MM.1S (cell line): ENCODE data around the gene PHF24.

Experiments
- DNase-seq: peaks from one replicate; pipeline ENCODE4 v3.0.0-alpha.2; 2015
- H2AFZ ChIP-seq: fragments of 300-600 bp; sonication (generic); 2 replicates; pipeline ENCODE4 v1.6.0; 2016; ENCODE audit warnings: antibody characterized with exemption, low read length
- H3F3A ChIP-seq: fragments of 300-600 bp; sonication (generic); 2 replicates; pipeline ENCODE4 v1.6.1; 2016; ENCODE audit warnings: mild to moderate bottlenecking, antibody characterized with exemption, low read length, moderate library complexity, mixed read lengths; ENCODE audit not compliant: insufficient read depth
- H3K27ac ChIP-seq: fragments of 300-600 bp; sonication (generic); 2 replicates; pipeline ENCODE4 v1.5.1; 2016; ENCODE audit warnings: mild to moderate bottlenecking, low read length
- H3K27me3 ChIP-seq: fragments of 300-600 bp; sonication (generic); replicated peaks from 2 replicates; pipeline ENCODE4 v1.6.0; 2016; ENCODE audit warnings: low read length; ENCODE audit not compliant: insufficient read depth
- H3K36me3 ChIP-seq: fragments of 300-600 bp; sonication (generic); replicated peaks from 2 replicates; pipeline ENCODE4 v1.6.1; 2016; ENCODE audit warnings: mild to moderate bottlenecking, low read length, mixed read lengths; ENCODE audit not compliant: insufficient read depth
- H3K4me1 ChIP-seq: fragments of 300-600 bp; sonication (generic); 2 replicates; pipeline ENCODE4 v1.6.1; 2016; ENCODE audit warnings: low read length, mixed read lengths
- H3K4me2 ChIP-seq: fragments of 300-600 bp; sonication (generic); 2 replicates; pipeline ENCODE4 v1.6.0; 2016; ENCODE audit warnings: low read depth, low read length
- H3K4me3 ChIP-seq: fragments of 300-600 bp; sonication (generic); 2 replicates; pipeline ENCODE4 v1.5.1; 2016; ENCODE audit warnings: low read length, mixed read lengths
- H3K79me2 ChIP-seq: fragments of 300-600 bp; sonication (generic); 2 replicates; pipeline ENCODE4 v1.6.1; 2016; ENCODE audit warnings: mixed run types, low read length, mixed read lengths
- H3K9ac ChIP-seq: fragments of 300-600 bp; sonication (generic); 2 replicates; pipeline ENCODE4 v1.6.1; 2016; ENCODE audit warnings: low read length, mixed read lengths
- H3K9me2 ChIP-seq: fragments of 300-600 bp; sonication (generic); replicated peaks from 2 replicates; pipeline ENCODE4 v1.6.1; 2016; ENCODE audit warnings: mild to moderate bottlenecking, low read length, mixed read lengths; ENCODE audit not compliant: insufficient read depth
- H3K9me3 ChIP-seq: fragments of 300-600 bp; sonication (generic); replicated peaks from 2 replicates; pipeline ENCODE4 v1.6.1; 2016; ENCODE audit warnings: mild to moderate bottlenecking, low read length, mixed read lengths; ENCODE audit not compliant: insufficient read depth
- H4K20me1 ChIP-seq: fragments of 300-600 bp; sonication (generic); 2 replicates; pipeline ENCODE4 v1.6.1; 2016; ENCODE audit warnings: mild to moderate bottlenecking, low read length, moderate library complexity, mixed read lengths; ENCODE audit not compliant: insufficient read depth
- EZH2 ChIP-seq: fragments of 300-600 bp; sonication (generic); optimal IDR thresholded peaks from 2 replicates; pipeline ENCODE3; 2017; ENCODE audit warnings: low read depth, mild to moderate bottlenecking, antibody characterized with exemption, low read length, mixed read lengths
- EZH2phosphoT487 ChIP-seq: fragments of 300-600 bp; sonication (generic); IDR thresholded peaks from 2 replicates; pipeline ENCODE4 v1.6.1; 2018; ENCODE audit warnings: antibody characterized with exemption, low read length
- TF ChIP-seq, protein P1 (sequence below): fragments of 300-600 bp; sonication (generic); IDR thresholded peaks from 2 replicates; pipeline ENCODE4 v1.5.1; 2016; ENCODE audit warnings: antibody characterized with exemption, low read length, mixed read lengths

PHF24 gene

DNA sequence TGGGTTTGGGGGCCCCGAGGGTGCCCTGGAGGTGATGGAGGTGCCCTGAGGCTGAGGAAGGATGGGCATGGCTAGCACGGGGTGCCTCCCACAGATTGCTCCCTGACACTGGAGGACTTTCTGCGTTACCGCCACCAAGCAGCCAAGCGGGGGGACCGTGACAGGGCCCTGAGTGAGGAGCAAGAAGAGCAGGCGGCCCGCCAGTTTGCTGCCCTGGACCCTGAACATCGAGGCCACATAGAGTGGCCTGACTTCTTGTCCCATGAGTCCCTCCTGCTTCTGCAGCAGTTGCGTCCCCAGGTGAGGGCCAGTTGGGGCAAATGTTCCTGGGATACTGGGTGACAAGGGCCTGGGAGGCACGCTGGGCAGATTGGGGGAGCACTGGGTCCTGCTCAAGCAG lies 18.4 kb downstream of the PHF24 start:
- TF ChIP-seq EZH2: no peak
- no peak for TF ChIP-seq EZH2phosphoT487
- TF ChIP-seq, protein P1, sequence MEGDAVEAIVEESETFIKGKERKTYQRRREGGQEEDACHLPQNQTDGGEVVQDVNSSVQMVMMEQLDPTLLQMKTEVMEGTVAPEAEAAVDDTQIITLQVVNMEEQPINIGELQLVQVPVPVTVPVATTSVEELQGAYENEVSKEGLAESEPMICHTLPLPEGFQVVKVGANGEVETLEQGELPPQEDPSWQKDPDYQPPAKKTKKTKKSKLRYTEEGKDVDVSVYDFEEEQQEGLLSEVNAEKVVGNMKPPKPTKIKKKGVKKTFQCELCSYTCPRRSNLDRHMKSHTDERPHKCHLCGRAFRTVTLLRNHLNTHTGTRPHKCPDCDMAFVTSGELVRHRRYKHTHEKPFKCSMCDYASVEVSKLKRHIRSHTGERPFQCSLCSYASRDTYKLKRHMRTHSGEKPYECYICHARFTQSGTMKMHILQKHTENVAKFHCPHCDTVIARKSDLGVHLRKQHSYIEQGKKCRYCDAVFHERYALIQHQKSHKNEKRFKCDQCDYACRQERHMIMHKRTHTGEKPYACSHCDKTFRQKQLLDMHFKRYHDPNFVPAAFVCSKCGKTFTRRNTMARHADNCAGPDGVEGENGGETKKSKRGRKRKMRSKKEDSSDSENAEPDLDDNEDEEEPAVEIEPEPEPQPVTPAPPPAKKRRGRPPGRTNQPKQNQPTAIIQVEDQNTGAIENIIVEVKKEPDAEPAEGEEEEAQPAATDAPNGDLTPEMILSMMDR: no peak
- Histone ChIP-seq H3K4me1 (no peaks in the 10 kb centered on the region), H2AFZ (no peak overlapping the region)

DNA sequence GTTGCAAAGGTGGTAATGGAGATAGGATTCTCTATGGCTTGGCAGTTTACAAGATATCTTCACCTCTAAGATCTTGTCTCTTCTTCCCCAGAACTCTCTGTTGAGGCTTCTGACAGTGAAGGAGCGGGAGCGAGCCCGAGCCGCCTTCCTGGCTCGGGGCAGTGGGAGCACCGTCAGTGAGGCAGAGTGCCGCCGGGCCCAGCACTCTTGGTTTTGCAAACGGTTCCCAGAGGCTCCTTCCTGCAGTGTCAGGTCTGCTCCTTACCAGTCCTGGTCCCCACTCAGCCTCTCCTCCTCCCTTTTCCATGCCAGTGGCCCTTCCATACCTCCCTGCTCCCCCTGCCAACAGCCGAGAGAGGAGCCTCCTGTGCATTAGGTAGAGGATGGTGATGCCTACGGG lies 18.9 kb downstream of the PHF24 start:
- Histone ChIP-seq H3K27me3 (no peaks in the 10 kb centered on the region), H3K79me2 (no peaks in the 10 kb centered on the region), H3K9me3 (no peaks in the 10 kb centered on the region), H2AFZ (no peak overlapping the region), H3K4me2 (no peak overlapping the region), H3K36me3 (no peaks in the 10 kb centered on the region), H3K9me2 (no peaks in the 10 kb centered on the region), H4K20me1 (no peaks in the 10 kb centered on the region), H3F3A (no peaks in the 10 kb centered on the region), H3K4me1 (no peaks in the 10 kb centered on the region), H3K27ac (no peak overlapping the region), H3K9ac (no peak overlapping the region), H3K4me3 (no peak overlapping the region)
- DNase-seq: no peak
- no peak for TF ChIP-seq EZH2phosphoT487

More for the DNA sequence above, 18.4 kb downstream of the PHF24 start:
- Histone ChIP-seq H3K79me2 (no peaks in the 10 kb centered on the region), H3K9me2 (no peaks in the 10 kb centered on the region), H4K20me1 (no peaks in the 10 kb centered on the region), H3K9ac (no peak overlapping the region), H3K27me3 (no peaks in the 10 kb centered on the region), H3K9me3 (no peaks in the 10 kb centered on the region), H3K4me2 (no peak overlapping the region), H3K36me3 (no peaks in the 10 kb centered on the region), H3K27ac (no peak overlapping the region), H3K4me3 (no peak overlapping the region), H3F3A (no peaks in the 10 kb centered on the region)
- no peak for DNase-seq

DNA sequence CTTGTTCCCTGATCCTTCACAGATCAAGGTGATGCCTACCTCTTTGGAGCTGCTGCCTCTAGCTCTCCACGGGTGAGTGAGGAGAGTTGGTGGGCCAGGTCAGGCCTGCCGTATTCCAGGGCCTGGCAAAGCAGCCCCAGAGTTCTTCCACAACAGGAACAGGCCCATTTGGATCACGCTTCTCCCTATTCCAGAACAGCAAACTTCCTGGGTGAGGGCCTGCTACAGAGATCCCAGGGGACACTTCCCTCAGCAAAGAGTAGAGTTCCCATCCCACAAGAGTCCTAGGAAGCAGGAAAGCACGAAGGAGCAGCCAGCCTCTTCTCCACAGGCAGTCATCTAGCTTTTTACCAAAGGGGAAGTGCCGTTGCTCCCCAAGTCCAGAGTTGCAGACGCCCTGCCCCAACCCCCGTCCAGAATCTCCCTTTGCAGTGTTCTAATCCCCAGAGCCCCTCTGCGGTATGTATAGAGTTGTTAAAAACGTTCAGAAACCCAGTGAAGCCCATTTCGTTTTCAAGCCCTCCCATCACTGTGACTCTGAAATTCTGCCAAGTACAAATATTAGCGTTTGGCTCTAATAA lies 22.2 kb downstream of the PHF24 start:
- Histone ChIP-seq H3F3A (no peaks in the 10 kb centered on the region), H3K27ac (no peak overlapping the region), H3K27me3 (no peaks in the 10 kb centered on the region), H3K4me2 (no peak overlapping the region), H3K9ac (no peak overlapping the region), H3K79me2 (no peaks in the 10 kb centered on the region), H3K9me2 (no peaks in the 10 kb centered on the region), H3K36me3 (no peaks in the 10 kb centered on the region), H2AFZ (no peak overlapping the region), H3K4me1 (peaks cover 5% of the 10 kb centered on the region; the same call in 1 of the 2 replicates), H3K4me3 (no peak overlapping the region), H3K9me3 (no peaks in the 10 kb centered on the region), H4K20me1 (no peaks in the 10 kb centered on the region)
- TF ChIP-seq, protein P1: no peak
- no peak for TF ChIP-seq EZH2phosphoT487
- no peak for TF ChIP-seq EZH2
- no peak for DNase-seq

DNA sequence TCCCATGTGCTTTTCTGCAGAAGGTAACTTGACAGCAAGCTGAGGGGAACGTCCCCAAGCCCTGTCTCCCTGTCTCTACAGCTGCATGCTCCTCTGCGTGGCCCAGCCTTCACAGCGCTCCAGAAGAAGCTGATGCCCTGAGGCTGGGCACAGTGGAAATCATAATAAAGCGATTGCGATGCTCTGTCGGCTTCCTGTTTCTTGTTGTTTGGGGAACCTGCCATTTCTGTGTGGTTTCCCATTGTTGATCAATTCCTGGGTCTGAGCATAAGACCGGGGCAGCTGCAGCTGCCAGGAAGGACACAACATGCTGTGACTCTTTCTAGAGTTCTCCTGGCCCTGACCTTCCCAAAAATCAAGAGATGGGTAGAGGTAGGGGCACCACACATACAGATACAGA lies 24.3 kb downstream of the PHF24 start:
- no peak overlapping the region for H2AFZ ChIP-seq
- H3K27ac ChIP-seq: no peak overlapping the region
- H3K4me2 ChIP-seq: no peak overlapping the region
- no peaks in the 10 kb centered on the region for H3K9me2 ChIP-seq
- H3K4me3 ChIP-seq: no peak overlapping the region
- no peak for DNase-seq
- H3K27me3 ChIP-seq: no peaks in the 10 kb centered on the region
- H3F3A ChIP-seq: no peaks in the 10 kb centered on the region
- H3K4me1 ChIP-seq: peaks cover 5% of the 10 kb centered on the region; the same call in 1 of the 2 replicates
- no peaks in the 10 kb centered on the region for H4K20me1 ChIP-seq
- no peaks in the 10 kb centered on the region for H3K9me3 ChIP-seq
- H3K79me2 ChIP-seq: no peaks in the 10 kb centered on the region
- H3K36me3 ChIP-seq: no peaks in the 10 kb centered on the region
- no peak overlapping the region for H3K9ac ChIP-seq
- TF ChIP-seq EZH2 (no peak), EZH2phosphoT487 (no peak)
- TF ChIP-seq, protein P1: no peak
